CD4-positive, alpha-beta T cell treated with Interleukin-17A for 4 hours (primary cell): ENCODE measurements around the gene FFAR1.
"Not testable (repeated sequence)": the region's sequence is repeated elsewhere in the genome, so short reads cannot be mapped to it uniquely, and the experiment has no call there.

ENCODE experiments used
- DNase-seq: peaks from one replicate; pipeline ENCODE4 v3.0.0-alpha.2; 2020; ENCODE audit warnings: mixed read lengths

FFAR1 gene

GRCh38 chr19:35344511-35345031 is 3.1 kb upstream of the FFAR1 start:
- DNase-seq: no peak

DNA sequence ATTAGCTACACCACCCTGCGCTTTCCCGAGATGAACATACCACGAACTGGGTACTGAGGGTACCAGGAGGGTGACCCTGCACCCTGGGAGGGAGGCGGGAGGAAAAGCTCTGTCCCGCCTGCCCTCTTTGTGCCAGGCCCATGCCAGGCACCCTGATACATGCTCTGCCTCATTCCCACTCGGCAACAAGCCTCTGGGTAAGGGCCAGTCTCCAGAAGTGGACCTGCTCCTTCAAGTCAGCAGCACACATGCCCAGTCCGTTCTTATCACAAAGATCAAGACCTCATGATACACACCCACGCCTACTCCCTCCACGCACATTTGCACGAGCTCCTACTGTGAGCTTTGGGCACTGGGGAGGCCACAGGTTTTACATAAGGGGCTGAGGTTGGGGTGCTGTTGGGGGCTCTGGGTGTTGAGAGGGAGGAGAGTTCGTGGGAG is 2.0 kb upstream of the FFAR1 start:
- no peak for DNase-seq

GRCh38 chr19:35346193-35347052 is 1.3 kb upstream of the FFAR1 start:
- peak; percentile 74 for DNase-seq

DNA sequence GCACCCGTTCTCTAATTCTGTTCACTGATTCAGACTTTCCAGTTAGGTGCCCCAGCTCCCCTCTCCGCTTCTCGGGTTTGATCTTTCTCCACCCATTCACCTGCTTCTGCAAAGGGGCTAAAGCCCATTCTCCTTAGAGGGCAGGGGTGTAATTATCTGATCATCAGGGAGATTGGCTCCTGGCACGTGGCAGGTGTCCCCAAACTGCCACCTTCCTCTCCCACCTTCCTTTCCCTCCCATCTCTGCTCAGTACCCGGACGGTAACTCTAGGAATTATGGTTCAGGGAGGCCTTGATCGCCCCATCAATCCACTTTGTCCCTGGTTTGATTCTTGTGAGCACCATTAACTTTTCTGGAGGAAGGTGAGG is 212 bp downstream of the FFAR1 start:
- no peak for DNase-seq

- no peak for DNase-seq
These were observed 1.4 kb downstream of the FFAR1 start for GRCh38 chr19:35348911-35349611.

- no peak for DNase-seq
These were observed 2.2 kb downstream of the FFAR1 start for GRCh38 chr19:35349614-35350521.

DNA sequence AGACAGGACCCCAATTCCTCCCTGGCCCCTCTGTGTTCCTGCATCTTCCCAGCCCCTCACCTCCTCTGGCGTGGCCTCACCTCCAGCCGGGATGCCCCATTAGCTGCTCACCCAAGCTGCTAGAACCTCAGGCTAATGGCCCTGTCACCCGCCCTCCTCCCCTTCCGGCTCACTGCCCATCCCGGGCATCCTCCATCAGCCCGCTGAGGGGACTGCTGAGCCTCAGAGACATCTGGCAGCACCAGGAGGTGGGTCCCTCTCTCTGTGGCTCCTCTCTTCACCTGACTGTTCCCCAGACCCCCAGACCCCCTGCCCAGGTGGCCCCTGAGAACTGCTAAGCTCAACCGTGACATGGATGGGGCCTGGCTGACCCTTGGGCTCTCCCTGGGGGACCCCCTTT is 2.9 kb downstream of the FFAR1 start:
- DNase-seq: no peak

GRCh38 chr19:35351411-35352176 is 3.9 kb downstream of the FFAR1 start:
- DNase-seq: no peak

DNA sequence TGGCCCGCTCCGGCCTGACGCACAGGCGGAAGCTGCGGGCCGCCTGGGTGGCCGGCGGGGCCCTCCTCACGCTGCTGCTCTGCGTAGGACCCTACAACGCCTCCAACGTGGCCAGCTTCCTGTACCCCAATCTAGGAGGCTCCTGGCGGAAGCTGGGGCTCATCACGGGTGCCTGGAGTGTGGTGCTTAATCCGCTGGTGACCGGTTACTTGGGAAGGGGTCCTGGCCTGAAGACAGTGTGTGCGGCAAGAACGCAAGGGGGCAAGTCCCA is 4.4 kb downstream of the FFAR1 start:
- DNase-seq: no peak

DNA sequence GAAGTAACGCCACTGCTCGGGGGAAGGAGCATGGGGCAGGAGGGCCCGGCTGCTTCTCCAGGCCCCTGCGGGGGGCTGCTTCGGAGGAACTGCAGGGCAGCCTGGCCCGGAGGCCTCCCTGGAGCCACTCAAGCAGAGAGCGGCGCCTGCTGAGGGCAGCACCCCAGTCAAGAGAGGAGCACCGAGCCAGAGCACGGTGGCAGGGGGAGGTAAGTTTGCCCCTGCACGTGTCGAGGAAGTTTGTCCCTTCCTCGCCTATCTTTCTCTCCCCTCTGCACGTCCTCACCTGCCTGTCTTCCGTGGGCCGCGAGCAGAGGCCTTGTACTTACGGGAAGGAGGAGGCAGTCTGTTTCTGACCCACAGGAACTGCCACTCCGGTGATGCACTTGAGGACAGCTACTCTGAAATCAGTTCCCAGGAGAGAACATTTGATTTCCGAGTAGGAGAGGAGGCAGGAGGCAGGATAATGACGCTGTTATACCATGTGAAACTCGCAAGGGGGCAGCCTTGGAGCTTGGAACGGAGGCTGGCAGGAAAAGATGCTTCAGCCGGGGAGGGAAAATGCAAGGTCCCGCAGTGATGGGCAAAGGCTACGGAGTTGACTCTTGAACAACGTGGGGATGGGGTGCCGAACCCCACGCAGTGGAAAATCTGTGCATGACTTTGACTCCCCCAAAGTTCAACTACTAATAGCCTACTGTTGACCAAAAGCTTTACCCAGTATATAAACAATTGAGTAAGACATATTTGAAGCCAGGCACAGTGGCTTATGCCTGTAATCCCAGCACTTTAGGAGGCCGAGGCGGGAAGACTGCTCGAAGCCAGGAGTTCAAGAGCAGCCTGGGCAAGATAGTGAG is 5.0 kb downstream of the FFAR1 start:
- DNase-seq: peak; percentile 82

GRCh38 chr19:35353635-35354034 is 5.9 kb downstream of the FFAR1 start:
- no peak for DNase-seq

DNA sequence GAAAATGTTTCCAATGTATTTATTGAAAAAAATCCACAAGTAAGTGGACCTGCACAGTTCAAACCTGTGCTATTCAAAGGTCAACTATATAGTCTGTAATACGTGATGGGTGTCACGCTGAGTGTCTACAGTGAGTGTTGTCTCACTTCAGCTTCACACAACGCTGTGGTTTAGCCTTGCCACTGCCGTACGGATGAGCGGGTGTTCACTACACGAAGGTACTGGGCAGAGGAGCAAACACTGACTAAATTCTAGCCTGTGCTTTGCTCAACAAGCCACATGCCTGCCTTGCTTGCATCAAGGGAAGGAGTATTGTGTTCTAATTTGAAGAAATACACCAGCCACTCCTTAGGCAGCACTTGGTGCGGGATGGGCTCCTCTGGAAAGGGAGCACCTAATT is 7.2 kb downstream of the FFAR1 start:
- DNase-seq: no peak

GRCh38 chr19:35355791-35356460 is 8.2 kb downstream of the FFAR1 start:
- DNase-seq: no peak

DNA sequence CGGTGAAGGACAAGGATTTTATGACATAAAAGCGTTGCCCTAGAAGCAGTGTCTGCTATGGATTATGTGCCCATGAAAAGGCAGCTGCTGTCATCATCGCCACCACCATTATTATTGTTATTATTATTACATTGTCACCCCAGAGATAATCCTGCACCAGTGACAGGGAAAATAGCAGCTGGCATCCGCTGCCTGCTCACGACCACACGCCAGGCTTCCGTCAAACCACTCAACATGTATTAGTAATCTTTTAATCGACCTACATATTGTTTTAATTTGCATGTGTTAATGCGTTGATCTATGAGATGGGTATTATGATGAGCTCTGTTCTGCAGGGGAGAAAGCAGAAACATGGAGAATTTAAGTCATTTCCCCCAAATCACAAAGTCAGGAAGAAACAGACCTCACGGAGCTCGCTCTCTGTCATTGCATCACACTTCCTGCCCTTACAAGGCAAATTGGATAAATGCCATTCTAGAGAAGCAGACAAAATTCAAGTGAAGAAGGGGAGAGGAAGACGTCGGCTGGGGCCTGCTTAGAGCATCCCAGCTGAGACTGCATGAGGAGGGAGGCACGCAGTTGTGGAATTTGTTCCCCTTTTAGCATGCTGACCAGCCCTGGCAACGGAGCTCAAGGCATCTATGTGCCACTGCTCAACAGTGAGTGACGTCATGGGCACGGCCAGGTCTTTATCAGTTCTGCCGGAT is 10.3 kb downstream of the FFAR1 start, which contains the start of gene FFAR3:
Gene FFAR3 (plus strand): TSS at position 594 of the 707 bp plus-strand sequence. CDS start 431 bp downstream, outside the sequence.
- peak; percentile 20 for DNase-seq

DNA sequence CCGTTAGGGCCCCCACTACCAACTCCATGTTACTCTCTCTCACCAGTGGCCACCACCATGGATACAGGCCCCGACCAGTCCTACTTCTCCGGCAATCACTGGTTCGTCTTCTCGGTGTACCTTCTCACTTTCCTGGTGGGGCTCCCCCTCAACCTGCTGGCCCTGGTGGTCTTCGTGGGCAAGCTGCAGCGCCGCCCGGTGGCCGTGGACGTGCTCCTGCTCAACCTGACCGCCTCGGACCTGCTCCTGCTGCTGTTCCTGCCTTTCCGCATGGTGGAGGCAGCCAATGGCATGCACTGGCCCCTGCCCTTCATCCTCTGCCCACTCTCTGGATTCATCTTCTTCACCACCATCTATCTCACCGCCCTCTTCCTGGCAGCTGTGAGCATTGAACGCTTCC is 11.1 kb downstream of the FFAR1 start:
- not testable (repeated sequence) for DNase-seq

DNA sequence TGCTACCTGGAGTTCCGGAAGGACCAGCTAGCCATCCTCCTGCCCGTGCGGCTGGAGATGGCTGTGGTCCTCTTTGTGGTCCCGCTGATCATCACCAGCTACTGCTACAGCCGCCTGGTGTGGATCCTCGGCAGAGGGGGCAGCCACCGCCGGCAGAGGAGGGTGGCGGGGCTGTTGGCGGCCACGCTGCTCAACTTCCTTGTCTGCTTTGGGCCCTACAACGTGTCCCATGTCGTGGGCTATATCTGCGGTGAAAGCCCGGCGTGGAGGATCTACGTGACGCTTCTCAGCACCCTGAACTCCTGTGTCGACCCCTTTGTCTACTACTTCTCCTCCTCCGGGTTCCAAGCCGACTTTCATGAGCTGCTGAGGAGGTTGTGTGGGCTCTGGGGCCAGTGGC is 11.7 kb downstream of the FFAR1 start:
- not testable (repeated sequence) for DNase-seq

GRCh38 chr19:35360081-35360480 is 12.4 kb downstream of the FFAR1 start:
- DNase-seq: not testable (repeated sequence)

GRCh38 chr19:35360880-35361420 is 13.2 kb downstream of the FFAR1 start:
- no peak for DNase-seq

- no peak for DNase-seq
These were observed 14.7 kb downstream of the FFAR1 start for GRCh38 chr19:35362261-35363000.
